Panc1 (cell line): Measurements from ENCODE around the gene MEGF11.

Experiments used
- POLR2AphosphoS5 ChIP-seq: IDR thresholded peaks from 2 replicates; pipeline ENCODE4 v1.6.1; 2012; ENCODE audit warnings: mild to moderate bottlenecking, low read depth, low read length, moderate library complexity
- TCF7L2 ChIP-seq: IDR thresholded peaks from 2 replicates; pipeline ENCODE4 v1.6.1; 2011; ENCODE audit warnings: mild to moderate bottlenecking, low read depth, low read length, inconsistent platforms
- TF ChIP-seq, protein P1 (sequence below): fragments of 450-650 bp; IDR thresholded peaks from 2 replicates; pipeline ENCODE4 v1.5.1; 2017; ENCODE audit warnings: mild to moderate bottlenecking
- TF ChIP-seq, protein P2 (sequence below), 2 experiments: IDR thresholded peaks; 2 replicates each; pipeline ENCODE4 v1.6.1; 2011 to 2012; ENCODE audit warnings: low read depth in 2 of 2, control low read depth in 1 of 2, low read length in 1 of 2, mild to moderate bottlenecking in 1 of 2, moderate library complexity in 1 of 2; ENCODE audit not compliant: insufficient read depth in 1 of 2

DNA sequence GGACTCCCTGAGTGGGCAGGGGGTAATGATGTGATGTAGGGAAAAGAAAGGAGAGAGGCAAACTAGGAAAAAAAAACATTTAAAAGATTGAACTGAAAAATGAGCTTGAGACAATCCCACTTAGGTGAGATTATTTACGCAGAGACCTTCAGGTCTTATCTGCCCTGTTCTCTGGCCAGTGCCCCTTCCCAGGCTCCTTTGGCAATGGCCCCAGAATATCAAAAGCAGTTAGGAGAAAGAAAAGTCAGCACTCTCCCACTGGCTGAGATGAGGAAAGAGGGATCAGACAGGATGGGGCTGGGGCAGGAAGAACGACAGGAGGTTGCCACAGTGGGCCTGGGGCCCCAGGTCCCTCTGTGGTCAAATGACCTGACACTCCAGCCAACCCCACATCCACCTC, 105.4 kb downstream of the MEGF11 start:
- TF ChIP-seq, protein P1, sequence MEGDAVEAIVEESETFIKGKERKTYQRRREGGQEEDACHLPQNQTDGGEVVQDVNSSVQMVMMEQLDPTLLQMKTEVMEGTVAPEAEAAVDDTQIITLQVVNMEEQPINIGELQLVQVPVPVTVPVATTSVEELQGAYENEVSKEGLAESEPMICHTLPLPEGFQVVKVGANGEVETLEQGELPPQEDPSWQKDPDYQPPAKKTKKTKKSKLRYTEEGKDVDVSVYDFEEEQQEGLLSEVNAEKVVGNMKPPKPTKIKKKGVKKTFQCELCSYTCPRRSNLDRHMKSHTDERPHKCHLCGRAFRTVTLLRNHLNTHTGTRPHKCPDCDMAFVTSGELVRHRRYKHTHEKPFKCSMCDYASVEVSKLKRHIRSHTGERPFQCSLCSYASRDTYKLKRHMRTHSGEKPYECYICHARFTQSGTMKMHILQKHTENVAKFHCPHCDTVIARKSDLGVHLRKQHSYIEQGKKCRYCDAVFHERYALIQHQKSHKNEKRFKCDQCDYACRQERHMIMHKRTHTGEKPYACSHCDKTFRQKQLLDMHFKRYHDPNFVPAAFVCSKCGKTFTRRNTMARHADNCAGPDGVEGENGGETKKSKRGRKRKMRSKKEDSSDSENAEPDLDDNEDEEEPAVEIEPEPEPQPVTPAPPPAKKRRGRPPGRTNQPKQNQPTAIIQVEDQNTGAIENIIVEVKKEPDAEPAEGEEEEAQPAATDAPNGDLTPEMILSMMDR: no peak
- TF ChIP-seq POLR2AphosphoS5: no peak
- TF ChIP-seq, protein P2, sequence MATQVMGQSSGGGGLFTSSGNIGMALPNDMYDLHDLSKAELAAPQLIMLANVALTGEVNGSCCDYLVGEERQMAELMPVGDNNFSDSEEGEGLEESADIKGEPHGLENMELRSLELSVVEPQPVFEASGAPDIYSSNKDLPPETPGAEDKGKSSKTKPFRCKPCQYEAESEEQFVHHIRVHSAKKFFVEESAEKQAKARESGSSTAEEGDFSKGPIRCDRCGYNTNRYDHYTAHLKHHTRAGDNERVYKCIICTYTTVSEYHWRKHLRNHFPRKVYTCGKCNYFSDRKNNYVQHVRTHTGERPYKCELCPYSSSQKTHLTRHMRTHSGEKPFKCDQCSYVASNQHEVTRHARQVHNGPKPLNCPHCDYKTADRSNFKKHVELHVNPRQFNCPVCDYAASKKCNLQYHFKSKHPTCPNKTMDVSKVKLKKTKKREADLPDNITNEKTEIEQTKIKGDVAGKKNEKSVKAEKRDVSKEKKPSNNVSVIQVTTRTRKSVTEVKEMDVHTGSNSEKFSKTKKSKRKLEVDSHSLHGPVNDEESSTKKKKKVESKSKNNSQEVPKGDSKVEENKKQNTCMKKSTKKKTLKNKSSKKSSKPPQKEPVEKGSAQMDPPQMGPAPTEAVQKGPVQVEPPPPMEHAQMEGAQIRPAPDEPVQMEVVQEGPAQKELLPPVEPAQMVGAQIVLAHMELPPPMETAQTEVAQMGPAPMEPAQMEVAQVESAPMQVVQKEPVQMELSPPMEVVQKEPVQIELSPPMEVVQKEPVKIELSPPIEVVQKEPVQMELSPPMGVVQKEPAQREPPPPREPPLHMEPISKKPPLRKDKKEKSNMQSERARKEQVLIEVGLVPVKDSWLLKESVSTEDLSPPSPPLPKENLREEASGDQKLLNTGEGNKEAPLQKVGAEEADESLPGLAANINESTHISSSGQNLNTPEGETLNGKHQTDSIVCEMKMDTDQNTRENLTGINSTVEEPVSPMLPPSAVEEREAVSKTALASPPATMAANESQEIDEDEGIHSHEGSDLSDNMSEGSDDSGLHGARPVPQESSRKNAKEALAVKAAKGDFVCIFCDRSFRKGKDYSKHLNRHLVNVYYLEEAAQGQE (IDR thresholded peaks at IDR 0.05; ENCODE audit: insufficient read depth in 1 of 2, low read depth in 2 of 2, low read length in 1 of 2): no peak
- no peak for TF ChIP-seq TCF7L2
